ENCODE results near the gene GRIK2. TPM values are rescaled to one million over a fixed set of nuclear protein-coding genes. Genes with fewer than 3 reads are reported as not detected.

Gene GRIK2
- total RNA-seq, 1 donor from 2014 or later: 2.8 TPM

- no peaks in the 10 kb centered on the region for H3K36me3 Mint-ChIP-seq (ENCODE audit: low read depth, unreplicated experiment)
- peaks cover 16% of the 10 kb centered on the region for H3K27me3 Mint-ChIP-seq (ENCODE audit: unreplicated experiment)
- H3K4me3 Mint-ChIP-seq (ENCODE audit: unreplicated experiment): peak overlapping the region; percentile 84
- TF ChIP-seq CTCF (IDR thresholded peaks at IDR 0.05; ENCODE audit: unreplicated experiment): no peak
- H3K4me1 Mint-ChIP-seq (ENCODE audit: unreplicated experiment): peaks cover 29% of the 10 kb centered on the region
- H3K27ac Mint-ChIP-seq (ENCODE audit: unreplicated experiment): no peak overlapping the region
- DNase-seq (ENCODE audit: low spot score): peak; percentile 15
- no peaks in the 10 kb centered on the region for H3K9me3 Mint-ChIP-seq (ENCODE audit: unreplicated experiment)
These were observed 6.2 kb downstream of the GRIK2 start for GRCh38 chr6:101399616-101400162.

GRCh38 chr6:101400326-101401135 lies 7.0 kb downstream of the GRIK2 start:
- Mint-ChIP-seq H3K4me3 (ENCODE audit: unreplicated experiment) (peak overlapping the region; percentile 84), H3K27me3 (ENCODE audit: unreplicated experiment) (peaks cover 16% of the 10 kb centered on the region)
- TF ChIP-seq CTCF (IDR thresholded peaks at IDR 0.05; ENCODE audit: unreplicated experiment): no peak

GRCh38 chr6:101401171-101401570 lies 7.7 kb downstream of the GRIK2 start:
- Mint-ChIP-seq H3K4me1 (ENCODE audit: unreplicated experiment) (peaks cover 31% of the 10 kb centered on the region), H3K4me3 (ENCODE audit: unreplicated experiment) (no peak overlapping the region), H3K36me3 (ENCODE audit: low read depth, unreplicated experiment) (no peaks in the 10 kb centered on the region), H3K27ac (ENCODE audit: unreplicated experiment) (no peak overlapping the region), H3K9me3 (ENCODE audit: unreplicated experiment) (no peaks in the 10 kb centered on the region), H3K27me3 (ENCODE audit: unreplicated experiment) (peaks cover 16% of the 10 kb centered on the region)
- no peak for TF ChIP-seq CTCF (IDR thresholded peaks at IDR 0.05; ENCODE audit: unreplicated experiment)
- no peak for DNase-seq (ENCODE audit: low spot score)

More at GRCh38 chr6:101400326-101401135, 7.0 kb downstream of the GRIK2 start:
- H3K4me1 Mint-ChIP-seq (ENCODE audit: unreplicated experiment): peaks cover 31% of the 10 kb centered on the region
- no peaks in the 10 kb centered on the region for H3K9me3 Mint-ChIP-seq (ENCODE audit: unreplicated experiment)
- no peaks in the 10 kb centered on the region for H3K36me3 Mint-ChIP-seq (ENCODE audit: low read depth, unreplicated experiment)
- H3K27ac Mint-ChIP-seq (ENCODE audit: unreplicated experiment): no peak overlapping the region
- no peak for DNase-seq (ENCODE audit: low spot score)

GRCh38 chr6:101401792-101402621 lies 8.5 kb downstream of the GRIK2 start:
- Mint-ChIP-seq H3K27me3 (ENCODE audit: unreplicated experiment) (peaks cover 16% of the 10 kb centered on the region), H3K4me1 (ENCODE audit: unreplicated experiment) (peaks cover 31% of the 10 kb centered on the region), H3K9me3 (ENCODE audit: unreplicated experiment) (no peaks in the 10 kb centered on the region), H3K4me3 (ENCODE audit: unreplicated experiment) (peak overlapping the region; percentile 88), H3K36me3 (ENCODE audit: low read depth, unreplicated experiment) (no peaks in the 10 kb centered on the region), H3K27ac (ENCODE audit: unreplicated experiment) (no peak overlapping the region)
- TF ChIP-seq CTCF (IDR thresholded peaks at IDR 0.05; ENCODE audit: unreplicated experiment): no peak
- peak; percentile 46 for DNase-seq (ENCODE audit: low spot score)

Measured in endothelial cell (in vitro differentiated cells).